HG03575 (cell line): ENCODE measurements around the gene ACSM4.
A peak's percentile ranks its signal among the peaks of the same experiment; 100 is the strongest.
"Not testable (repeated sequence)": the region's sequence is repeated elsewhere in the genome, so short reads cannot be mapped to it uniquely, and the experiment has no call there.

ENCODE experiments used
- ATAC-seq: cut with Tn5 transposase; IDR thresholded peaks from one replicate; pipeline ENCODE4 v1.9.1; 2021; ENCODE audit not compliant: unreplicated experiment, insufficient number of reproducible peaks, low FRiP score; ENCODE audit errors: extremely low read depth

Gene ACSM4, protein sequence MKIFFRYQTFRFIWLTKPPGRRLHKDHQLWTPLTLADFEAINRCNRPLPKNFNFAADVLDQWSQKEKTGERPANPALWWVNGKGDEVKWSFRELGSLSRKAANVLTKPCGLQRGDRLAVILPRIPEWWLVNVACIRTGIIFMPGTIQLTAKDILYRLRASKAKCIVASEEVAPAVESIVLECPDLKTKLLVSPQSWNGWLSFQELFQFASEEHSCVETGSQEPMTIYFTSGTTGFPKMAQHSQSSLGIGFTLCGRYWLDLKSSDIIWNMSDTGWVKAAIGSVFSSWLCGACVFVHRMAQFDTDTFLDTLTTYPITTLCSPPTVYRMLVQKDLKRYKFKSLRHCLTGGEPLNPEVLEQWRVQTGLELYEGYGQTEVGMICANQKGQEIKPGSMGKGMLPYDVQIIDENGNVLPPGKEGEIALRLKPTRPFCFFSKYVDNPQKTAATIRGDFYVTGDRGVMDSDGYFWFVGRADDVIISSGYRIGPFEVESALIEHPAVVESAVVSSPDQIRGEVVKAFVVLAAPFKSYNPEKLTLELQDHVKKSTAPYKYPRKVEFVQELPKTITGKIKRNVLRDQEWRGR

DNA sequence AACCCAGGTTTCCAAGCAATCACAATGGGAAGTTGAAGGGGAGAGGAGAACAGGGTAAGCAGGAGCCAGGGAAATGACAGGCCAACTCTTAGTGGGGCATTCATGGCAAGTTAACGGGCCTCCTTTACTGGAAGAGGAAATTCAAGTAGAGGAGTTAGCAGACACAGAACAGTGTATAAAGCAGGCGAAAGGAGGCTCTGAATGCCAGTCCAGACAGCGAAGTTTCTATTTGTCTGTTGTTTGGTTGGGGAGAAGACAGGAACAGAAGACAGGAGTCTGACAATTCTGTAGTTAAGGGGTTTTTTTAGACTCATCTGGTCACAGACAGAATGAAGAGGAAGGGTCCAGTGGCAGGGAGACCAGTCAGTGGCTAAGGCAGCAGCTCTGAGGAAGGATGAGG, at the start of gene ACSM4:
Gene ACSM4, plus strand, starts transcription at position 301 of the 400 bp plus-strand sequence. CDS start 260 bp downstream, outside the sequence.
- ATAC-seq, result no peak

DNA sequence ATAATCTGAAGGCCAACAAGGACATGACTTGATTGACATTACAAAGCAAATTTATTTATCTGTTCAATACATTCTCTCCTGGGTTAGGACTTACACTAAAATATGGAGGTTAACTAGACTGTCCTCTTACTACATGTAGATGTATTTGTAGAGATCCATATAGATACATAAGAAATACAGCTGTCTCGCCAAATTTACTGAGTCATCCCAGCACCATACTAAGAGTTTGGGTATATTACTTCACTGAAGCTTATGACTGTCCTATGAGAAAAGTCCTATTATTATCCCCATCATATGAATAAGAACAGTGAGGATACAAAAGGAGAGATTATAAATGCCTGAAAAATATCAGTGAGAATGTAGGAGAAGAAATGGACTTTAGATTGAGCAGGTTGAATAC, 44.8 kb upstream of the ACSM4 start:
- no peak for ATAC-seq

DNA sequence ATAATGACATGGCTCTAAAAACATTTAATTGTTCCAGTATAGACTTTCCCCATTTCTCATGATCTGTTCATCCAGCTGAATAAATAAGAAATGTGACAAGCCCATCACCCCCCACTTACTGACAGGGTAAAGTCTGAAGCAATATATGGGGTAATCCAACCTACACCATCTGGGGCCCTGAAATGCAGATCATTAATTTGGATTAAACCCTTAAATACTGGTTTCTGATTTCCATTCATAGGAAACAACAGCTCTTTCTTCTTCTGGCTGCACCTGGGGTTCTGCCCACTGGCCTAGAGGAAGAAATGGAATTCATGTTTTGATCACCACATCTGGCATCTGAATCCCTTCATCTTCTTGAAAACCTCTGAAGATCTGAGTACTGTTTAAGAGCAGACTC, 39.3 kb upstream of the ACSM4 start:
- ATAC-seq, result no peak

DNA sequence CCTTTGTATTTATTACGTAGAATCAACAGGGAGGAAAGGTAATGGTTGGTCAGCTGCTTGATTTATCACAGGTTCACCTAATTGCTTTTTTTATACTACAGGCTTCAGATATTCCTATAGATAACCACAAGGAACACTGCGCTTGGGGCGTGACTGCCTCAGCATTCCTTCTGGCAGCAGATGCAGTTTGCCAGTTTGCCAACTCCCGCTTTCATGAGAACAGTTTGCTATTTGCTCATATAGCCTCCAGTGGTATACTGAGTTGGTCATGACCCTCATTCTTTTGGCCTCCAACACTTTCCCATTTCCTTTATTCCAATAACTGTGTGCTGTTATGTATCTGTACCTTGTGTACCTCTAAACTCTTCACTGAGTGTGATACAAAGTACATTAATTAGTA, 38.6 kb upstream of the ACSM4 start:
- ATAC-seq, result no peak

DNA sequence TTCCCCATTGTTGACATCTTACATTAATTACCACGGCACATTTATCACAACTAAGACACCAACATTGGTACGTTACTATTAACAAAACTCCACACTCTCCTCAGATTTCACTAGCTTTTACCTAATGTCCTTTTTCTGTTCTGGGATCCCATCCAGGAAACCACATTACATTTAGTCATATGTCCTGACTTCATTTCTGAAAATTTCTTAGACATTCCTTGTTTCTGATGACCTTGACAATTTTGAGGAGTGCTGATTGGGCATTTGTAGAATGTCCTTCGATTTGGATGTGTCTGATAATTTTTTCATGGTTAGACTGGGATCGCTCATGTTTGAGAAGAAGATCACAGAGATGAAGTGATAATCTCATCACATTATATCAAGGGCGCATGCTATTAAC, 34.6 kb upstream of the ACSM4 start:
- no peak for ATAC-seq

DNA sequence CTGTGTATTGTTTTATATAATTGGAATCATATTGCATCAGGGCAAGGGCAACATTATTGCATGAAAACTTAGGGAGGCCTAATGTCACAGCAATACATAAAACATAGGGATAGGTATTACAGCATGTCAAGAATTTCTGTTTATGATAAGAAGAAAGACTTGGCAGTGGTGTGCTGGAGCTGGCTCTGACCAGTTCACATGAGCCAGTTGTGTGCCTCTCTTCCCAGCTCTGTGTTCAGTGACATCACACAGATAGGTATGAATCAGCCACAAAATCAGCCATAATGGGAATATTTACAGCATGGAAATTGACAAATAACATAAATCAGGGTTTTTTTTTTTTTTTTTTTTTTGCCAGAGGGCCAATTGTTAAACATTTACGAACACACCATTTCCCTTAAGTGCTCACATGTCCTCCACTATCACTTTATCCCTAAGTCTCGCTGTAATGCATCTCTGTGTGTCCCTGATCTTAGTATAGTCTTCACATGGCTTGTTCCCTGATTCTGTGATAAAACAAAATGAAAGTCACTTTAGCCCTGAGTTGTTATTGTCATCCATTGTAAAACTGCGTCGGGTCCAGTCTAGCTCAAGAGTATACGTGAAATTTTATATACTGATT, 31.9 kb upstream of the ACSM4 start:
- ATAC-seq, result no peak

DNA sequence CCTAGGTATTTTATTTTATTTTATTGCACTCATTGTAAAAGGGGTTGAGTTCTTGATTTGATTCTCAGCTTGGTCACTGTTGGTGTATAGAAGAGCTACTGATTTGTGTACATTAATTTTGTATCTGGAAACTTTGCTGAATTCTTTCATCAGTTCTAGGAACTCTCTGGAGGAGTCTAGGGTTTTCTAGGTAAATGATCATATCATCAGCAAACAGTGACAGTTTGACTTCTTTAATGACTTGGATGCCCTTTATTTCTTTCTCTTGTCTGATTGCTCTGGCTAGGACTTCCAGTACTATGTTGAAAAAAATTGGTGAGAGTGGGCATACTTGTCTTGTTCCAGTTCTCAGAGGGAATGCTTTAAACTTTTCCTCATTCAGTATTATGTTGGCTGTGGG, 28.4 kb upstream of the ACSM4 start:
- ATAC-seq, result not testable (repeated sequence)

DNA sequence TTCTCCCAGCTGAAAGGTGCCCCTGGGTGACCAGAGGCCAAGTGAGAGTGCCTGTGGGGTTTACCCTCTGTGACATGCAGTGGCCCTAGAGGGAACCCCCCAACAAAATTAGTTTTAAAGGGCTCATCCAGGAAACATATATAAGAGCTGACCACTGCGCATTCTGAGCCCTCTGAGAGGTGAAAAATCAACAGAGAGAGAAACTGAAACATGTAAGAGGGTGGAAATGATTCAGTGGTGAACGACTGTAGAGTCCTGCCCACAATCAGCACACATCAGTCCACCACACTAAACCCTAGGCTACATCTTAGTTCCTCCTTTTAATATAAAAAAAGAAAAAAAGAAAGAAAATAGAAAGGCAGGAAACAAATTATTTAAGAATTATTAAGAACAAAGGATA, 21.0 kb upstream of the ACSM4 start:
- ATAC-seq, result peak; percentile 49

DNA sequence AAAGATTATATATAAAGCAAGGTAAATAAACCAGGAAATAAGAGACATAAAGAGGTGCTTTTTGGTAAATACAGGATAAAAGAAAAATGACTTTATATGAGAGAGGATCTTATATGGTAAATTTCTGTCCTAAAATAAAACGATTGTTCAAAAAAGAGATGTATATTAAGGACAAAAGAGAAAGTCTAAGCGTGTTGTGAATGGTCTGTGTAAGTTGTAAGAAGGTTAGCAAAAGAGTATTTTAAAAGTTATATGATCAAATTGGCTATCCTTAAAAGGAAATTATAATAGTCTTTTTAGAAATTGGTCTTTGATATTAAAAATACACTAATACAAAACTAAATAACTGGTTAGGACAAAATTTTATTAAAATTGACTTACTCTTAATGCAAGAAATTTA, 14.1 kb upstream of the ACSM4 start:
- no peak for ATAC-seq

DNA sequence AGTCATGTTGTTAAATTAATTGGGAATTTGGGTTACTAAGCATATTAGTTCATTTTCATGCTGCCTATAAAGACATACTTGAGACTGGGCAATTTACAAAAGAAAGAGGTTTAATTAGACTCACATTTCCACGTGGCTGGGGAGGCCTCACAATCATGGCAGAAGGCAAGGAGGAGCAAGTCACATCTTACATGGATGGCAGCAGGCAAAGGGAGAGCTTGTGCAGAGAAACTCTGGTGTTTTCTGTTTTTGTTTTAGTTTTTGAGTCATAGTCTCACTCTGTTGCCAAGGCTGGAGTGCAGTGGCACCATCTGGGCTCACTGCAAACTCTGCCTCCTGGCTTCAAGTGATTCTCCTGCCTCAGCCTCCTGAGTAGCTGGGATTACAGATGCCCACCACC, 13.3 kb upstream of the ACSM4 start:
- not testable (repeated sequence) for ATAC-seq

DNA sequence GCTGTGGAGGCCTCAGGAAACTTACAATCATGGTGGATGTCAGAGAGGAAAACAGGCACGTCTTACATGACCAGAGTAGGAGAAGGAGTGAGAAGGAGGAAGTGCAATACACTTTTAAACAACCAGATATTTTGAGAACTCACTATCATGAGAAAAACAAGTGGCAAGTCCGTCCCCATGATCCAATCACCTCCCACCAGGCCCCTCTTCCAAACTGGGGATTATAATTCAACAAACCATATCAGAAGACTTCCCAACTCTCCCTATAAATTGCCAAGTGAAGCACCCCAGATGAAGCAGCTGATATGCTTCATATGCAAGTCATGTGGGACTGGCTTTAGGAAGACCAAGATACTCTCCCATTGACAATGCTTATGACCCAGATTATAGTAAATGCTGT, 11.6 kb upstream of the ACSM4 start:
- no peak for ATAC-seq

DNA sequence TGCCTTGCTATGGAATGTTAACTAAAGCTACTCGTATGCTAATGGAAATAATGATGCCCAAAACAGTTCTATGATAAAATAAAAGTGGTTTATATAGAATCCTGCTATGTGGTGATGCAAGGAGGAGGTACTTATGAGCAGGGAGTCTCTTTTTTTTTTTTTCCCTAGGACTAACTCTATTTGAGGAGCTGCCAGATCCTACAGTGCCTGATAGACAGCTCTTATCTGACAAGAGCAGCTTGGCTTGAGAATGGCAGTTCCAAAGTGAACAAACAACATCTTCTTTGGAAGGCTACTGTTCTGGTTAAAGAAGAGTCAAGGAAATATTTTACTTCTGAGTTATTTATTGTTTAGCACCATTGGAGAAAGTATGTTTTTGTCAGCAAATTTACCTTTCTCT, 10.2 kb upstream of the ACSM4 start:
- no peak for ATAC-seq

DNA sequence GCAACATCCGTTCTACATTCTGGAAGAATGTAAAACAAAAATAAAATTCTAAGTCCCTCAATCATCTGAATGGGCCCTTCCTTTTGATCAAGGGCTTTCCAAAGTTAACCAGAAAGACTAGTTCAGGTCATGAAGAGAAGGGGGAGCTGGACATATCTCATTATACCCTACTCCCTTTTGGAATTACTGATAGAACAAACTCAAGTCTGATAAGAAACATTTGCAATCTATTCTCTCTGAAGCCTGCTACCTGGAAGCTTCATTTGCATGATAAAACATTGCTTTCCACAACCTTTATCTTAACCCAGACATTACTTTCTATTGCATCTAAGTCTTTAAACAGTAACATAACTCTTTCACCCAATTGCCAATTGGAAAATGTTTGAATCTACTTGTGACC, 8.3 kb upstream of the ACSM4 start:
- ATAC-seq, result no peak

DNA sequence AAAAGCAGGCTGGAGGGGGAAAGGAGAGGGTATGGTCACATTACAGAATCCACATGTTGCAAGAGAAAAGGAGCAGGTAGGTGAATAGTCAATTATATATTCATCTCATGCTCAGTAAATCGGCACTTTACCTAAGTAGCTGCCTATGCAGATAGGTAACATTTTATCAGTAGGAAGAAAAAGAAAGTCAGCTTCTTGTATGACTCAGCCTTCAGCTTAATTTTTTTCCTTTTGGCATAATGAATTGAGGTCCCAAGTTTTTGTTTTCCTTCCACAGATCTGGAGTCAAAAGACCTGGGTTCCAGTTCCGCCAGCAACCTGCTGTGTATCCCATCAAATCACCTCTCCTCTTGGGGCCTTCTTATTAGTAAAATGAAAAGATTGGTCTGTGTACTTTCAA, 6.0 kb upstream of the ACSM4 start:
- ATAC-seq, result no peak

DNA sequence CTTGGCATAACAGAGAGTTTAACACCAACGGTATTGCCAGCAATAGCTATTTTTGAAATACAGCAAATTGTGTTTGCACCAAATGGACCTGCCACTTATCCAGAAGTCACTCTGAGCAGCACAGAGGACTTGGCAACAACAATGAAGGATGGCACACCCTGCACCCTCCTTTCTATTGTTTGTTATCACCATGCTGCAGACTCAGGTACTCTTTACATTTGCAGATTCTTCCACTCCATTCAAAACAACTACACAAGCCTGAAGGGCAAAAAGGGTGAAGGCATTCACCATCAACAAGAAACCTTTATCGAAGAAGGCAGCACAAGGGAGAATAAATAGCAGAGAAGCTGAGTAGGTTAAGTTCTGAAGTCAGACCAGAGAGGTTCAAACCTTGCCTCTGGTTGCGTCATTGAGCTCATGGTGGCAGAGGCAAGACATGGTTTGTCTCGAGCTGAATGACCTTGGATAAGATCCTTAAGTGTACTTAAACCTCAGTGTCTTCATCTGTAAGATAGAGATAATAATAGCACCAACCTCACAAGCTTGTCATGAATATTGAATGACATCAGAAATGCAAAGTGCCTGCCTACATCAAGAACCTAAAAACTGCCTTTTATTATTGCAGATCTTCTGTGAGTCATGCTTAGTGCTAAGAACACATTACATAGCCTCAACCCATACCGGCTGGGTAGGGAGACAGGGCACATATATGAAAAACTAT, 1.4 kb upstream of the ACSM4 start:
- ATAC-seq, result no peak

DNA sequence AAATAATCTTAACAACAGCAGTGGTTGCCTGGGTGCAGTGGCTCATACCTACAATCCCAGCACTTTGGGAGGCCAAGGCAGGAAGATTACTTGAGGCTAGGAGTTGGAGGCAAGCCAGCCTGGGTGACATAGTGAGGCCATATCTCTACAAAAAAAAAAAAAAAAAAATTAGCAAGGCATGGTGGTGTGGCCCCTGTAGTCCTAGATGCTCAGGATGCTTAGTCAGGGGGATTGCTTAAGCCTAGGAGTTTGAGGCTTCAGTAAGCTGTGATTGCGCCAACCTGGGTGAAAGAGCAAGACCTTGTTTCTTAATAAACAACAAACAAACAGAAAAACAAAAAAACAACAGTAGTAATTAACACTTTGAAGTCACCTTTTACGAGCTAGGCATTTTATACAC, 642 bp upstream of the ACSM4 start:
- no peak for ATAC-seq

DNA sequence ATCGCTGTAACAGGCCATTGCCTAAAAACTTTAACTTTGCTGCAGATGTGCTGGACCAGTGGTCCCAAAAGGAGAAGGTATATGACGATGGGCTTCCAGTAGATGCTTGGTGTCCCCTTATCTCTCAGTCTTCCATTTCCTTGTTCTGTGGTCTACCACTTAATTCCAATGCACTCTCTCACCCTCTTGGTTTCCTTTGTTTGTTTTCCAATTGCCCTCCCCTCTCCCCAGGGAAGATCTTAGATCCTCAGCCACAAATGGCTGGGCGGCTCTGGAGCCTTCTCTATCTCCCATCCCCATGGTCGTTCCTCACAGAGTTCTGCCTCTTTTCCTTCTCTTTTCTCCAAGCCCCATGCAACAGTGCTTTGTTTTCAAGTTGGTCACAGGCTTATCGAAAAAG, 584 bp downstream of the ACSM4 start:
- no peak for ATAC-seq

DNA sequence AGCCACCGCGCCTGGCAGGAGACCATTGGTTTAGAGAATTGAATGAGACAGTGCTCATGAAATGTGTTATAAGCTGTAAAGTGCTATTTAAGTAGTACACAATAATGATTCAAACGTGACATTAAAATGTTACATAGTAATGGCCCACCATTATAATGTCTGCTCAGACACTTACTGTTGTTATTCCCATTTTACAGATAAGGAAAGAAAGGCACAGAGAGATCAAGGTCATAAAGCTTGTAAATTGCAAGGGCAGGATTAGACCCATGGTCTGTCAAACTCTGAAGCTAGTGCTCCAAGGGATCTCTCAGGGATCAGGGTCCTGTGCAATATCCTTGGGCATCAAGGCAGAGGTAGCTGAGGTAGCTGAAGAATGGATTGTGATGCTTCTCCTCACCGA, 6.2 kb downstream of the ACSM4 start:
- no peak for ATAC-seq

DNA sequence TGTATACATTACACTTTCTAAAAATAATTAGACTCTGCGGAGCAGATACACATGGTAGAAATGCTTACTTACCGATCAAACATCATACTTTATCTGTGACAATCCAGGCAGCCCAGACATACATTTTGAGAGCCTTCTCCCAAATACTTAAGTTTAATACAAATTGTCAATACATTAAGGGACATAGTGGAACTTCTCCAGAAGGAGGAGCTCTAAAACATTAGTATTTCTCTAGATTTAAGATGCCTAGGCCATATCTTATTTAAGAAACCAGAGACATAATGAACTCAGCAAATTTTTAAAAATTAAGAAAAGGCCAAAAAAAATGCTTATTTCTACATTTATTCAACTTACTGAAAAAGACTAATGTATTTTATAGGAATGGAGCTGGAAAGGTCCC, 16.1 kb downstream of the ACSM4 start:
- ATAC-seq, result no peak

DNA sequence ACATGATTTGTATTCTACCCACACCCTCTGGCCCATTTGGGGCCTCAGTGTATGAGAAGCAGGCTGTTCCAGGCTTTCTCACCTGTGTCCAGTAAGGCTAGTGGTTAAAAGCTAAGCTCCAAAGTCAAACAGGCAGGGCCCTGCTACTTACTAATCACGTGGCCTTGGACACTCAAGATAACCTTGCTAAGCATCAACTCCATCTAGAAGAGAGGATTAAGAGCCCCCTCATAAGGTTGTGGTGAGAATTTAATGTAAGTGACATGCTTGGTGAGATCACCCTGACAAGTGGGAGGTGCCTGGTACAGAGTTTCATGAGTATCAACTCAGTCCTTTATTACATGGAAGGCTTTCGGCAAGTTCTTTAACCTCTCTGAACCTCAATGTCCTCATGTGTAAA, 17.8 kb downstream of the ACSM4 start:
- no peak for ATAC-seq
